Measurements from ENCODE around the gene AMIGO1.
A peak's percentile ranks its signal among the peaks of the same experiment; 100 is the strongest.

Gene AMIGO1

GRCh38 chr1:109514846-109515245 lies 5.3 kb upstream of the AMIGO1 start:
- no peaks in the 10 kb centered on the region for H3K9me3 ChIP-seq (ENCODE audit: control insufficient read depth, low read depth, low read length)
- H3K9ac ChIP-seq (ENCODE audit: low read length): no peak overlapping the region
- H3K4me1 ChIP-seq (ENCODE audit: control insufficient read depth, low read depth, low read length): peaks cover 6% of the 10 kb centered on the region
- H3K27me3 ChIP-seq (ENCODE audit: control insufficient read depth, insufficient read depth, low read length): peaks cover 22% of the 10 kb centered on the region
- no peak overlapping the region for H3K27ac ChIP-seq (ENCODE audit: low read length)
- no peaks in the 10 kb centered on the region for H3K36me3 ChIP-seq (ENCODE audit: control insufficient read depth, low read depth, low read length)
- H3K4me3 ChIP-seq (ENCODE audit: low read length): no peak overlapping the region

DNA sequence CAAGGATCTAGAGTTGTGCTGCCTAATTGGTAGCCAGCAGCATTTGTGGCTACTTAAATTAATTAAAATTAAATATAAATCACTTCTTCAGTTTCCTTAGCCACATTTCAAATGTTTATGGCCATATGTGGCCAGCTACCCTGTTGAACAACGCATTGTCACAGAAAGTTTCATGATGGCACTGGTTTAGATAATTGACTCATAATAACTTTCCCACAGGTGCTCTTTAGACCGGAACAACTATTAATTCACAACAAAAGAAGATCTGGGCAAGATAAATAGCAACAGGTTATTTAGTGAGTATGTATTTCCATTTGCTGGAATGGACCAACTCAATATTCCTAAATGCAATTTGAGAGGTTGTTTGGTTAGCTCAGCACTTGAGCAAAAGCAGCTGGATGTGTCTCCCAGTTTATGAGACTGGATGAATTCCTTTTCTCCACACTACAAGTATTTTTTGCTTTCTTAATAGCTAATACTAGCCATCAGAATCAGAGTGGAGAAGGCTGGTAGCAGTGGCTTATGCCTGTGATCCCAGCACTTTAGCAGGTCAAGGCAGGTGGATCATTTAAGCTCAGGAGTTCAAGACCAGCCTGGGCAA lies 3.7 kb upstream of the AMIGO1 start:
- H3K9me3 ChIP-seq (ENCODE audit: control insufficient read depth, low read depth, low read length): no peaks in the 10 kb centered on the region
- H3K27me3 ChIP-seq (ENCODE audit: control insufficient read depth, insufficient read depth, low read length): peaks cover 34% of the 10 kb centered on the region
- H3K36me3 ChIP-seq (ENCODE audit: control insufficient read depth, low read depth, low read length): no peaks in the 10 kb centered on the region
- no peak overlapping the region for H3K27ac ChIP-seq (ENCODE audit: low read length)
- H3K4me3 ChIP-seq (ENCODE audit: low read length): no peak overlapping the region
- H3K4me1 ChIP-seq (ENCODE audit: control insufficient read depth, low read depth, low read length): peaks cover 6% of the 10 kb centered on the region
- no peak overlapping the region for H3K9ac ChIP-seq (ENCODE audit: low read length)

DNA sequence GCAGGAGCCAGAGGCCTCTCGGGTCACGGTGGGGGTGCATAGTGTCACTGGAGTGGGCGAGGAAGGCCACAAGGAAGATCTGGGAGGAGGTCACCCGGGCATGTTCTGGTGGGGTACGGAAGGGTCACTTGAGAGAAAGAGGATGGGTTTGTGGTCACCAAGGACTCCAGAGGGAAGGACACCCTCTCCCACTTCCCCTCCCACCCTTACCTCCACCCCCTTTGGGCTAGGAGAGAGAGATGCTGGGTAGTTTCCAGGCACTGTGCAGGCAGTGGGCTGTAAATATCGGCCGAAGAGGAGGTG lies 703 bp downstream of the AMIGO1 start:
- no peaks in the 10 kb centered on the region for H3K36me3 ChIP-seq (ENCODE audit: control insufficient read depth, low read depth, low read length)
- peaks cover 6% of the 10 kb centered on the region for H3K4me1 ChIP-seq (ENCODE audit: control insufficient read depth, low read depth, low read length)
- H3K27ac ChIP-seq (ENCODE audit: low read length): no peak overlapping the region
- H3K9me3 ChIP-seq (ENCODE audit: control insufficient read depth, low read depth, low read length): no peaks in the 10 kb centered on the region
- no peak overlapping the region for H3K9ac ChIP-seq (ENCODE audit: low read length)
- H3K27me3 ChIP-seq (ENCODE audit: control insufficient read depth, insufficient read depth, low read length): peaks cover 35% of the 10 kb centered on the region
- peak overlapping the region; percentile 83 for H3K4me3 ChIP-seq (ENCODE audit: low read length)

GRCh38 chr1:109508001-109508872 lies 1.3 kb downstream of the AMIGO1 start:
- no peak overlapping the region for H3K4me3 ChIP-seq (ENCODE audit: low read length)

GRCh38 chr1:109504974-109505373 lies 4.6 kb downstream of the AMIGO1 start:
- H3K27ac ChIP-seq (ENCODE audit: low read length): no peak overlapping the region
- H3K4me1 ChIP-seq (ENCODE audit: control insufficient read depth, low read depth, low read length): no peaks in the 10 kb centered on the region
- no peak overlapping the region for H3K4me3 ChIP-seq (ENCODE audit: low read length)
- peaks cover 15% of the 10 kb centered on the region for H3K27me3 ChIP-seq (ENCODE audit: control insufficient read depth, insufficient read depth, low read length)
- H3K9ac ChIP-seq (ENCODE audit: low read length): no peak overlapping the region
- no peaks in the 10 kb centered on the region for H3K36me3 ChIP-seq (ENCODE audit: control insufficient read depth, low read depth, low read length)
- H3K9me3 ChIP-seq (ENCODE audit: control insufficient read depth, low read depth, low read length): no peaks in the 10 kb centered on the region

More at GRCh38 chr1:109508001-109508872, 1.3 kb downstream of the AMIGO1 start:
- H3K27me3 ChIP-seq (ENCODE audit: control insufficient read depth, insufficient read depth, low read length): peaks cover 35% of the 10 kb centered on the region
- H3K9me3 ChIP-seq (ENCODE audit: control insufficient read depth, low read depth, low read length): no peaks in the 10 kb centered on the region
- H3K9ac ChIP-seq (ENCODE audit: low read length): no peak overlapping the region
- H3K4me1 ChIP-seq (ENCODE audit: control insufficient read depth, low read depth, low read length): peaks cover 6% of the 10 kb centered on the region
- no peak overlapping the region for H3K27ac ChIP-seq (ENCODE audit: low read length)
- no peaks in the 10 kb centered on the region for H3K36me3 ChIP-seq (ENCODE audit: control insufficient read depth, low read depth, low read length)

- Histone ChIP-seq H3K4me3 (ENCODE audit: low read length) (no peak overlapping the region), H3K36me3 (ENCODE audit: control insufficient read depth, low read depth, low read length) (no peaks in the 10 kb centered on the region), H3K27ac (ENCODE audit: low read length) (no peak overlapping the region), H3K27me3 (ENCODE audit: control insufficient read depth, insufficient read depth, low read length) (peaks cover 9% of the 10 kb centered on the region), H3K9ac (ENCODE audit: low read length) (no peak overlapping the region), H3K4me1 (ENCODE audit: control insufficient read depth, low read depth, low read length) (peaks cover under 1% of the 10 kb centered on the region), H3K9me3 (ENCODE audit: control insufficient read depth, low read depth, low read length) (no peaks in the 10 kb centered on the region)
These were observed 5.6 kb downstream of the AMIGO1 start for GRCh38 chr1:109503935-109504334.

- Histone ChIP-seq H3K27me3 (ENCODE audit: control insufficient read depth, insufficient read depth, low read length) (no peaks in the 10 kb centered on the region), H3K9me3 (ENCODE audit: control insufficient read depth, low read depth, low read length) (no peaks in the 10 kb centered on the region), H3K9ac (ENCODE audit: low read length) (no peak overlapping the region), H3K27ac (ENCODE audit: low read length) (no peak overlapping the region), H3K4me1 (ENCODE audit: control insufficient read depth, low read depth, low read length) (peaks cover 9% of the 10 kb centered on the region), H3K4me3 (ENCODE audit: low read length) (no peak overlapping the region), H3K36me3 (ENCODE audit: control insufficient read depth, low read depth, low read length) (no peaks in the 10 kb centered on the region)
These were observed 7.1 kb downstream of the AMIGO1 start for GRCh38 chr1:109502364-109502851.

DNA sequence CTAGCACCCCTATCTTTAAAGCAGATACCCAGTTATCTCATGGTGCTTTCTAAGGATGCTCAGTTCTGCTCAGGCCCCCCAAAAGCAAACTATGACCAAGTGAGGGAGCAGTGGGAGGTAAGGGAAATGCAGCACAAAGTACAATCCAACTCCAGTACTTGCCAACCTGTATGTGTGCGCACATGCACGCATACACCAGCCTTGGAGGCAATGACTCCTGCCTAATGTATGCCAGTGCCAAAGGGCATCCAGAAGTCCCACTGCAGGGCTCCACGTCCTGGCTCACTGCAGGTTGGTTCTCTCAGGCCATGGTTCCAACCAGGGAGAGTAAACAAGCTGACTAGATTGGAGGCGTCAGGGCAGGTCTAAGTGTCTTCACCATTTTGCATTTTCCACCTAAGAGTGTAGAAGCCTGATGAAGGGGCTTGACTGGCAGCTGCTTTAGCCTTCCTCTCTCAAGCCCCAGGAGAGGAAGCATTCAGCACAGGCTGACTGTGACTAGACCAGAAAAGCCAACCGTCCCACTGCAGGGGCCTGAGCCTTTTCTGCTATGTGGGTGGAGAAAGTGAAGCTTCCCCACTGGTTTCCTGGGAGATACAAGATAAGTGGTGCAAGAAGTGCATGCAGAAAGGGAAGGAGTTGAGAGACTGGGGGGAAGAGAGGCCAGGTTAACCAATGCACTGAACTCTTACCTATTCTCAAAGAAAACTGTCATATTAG lies 7.7 kb downstream of the AMIGO1 start:
- Histone ChIP-seq H3K27me3 (ENCODE audit: control insufficient read depth, insufficient read depth, low read length) (no peaks in the 10 kb centered on the region), H3K4me1 (ENCODE audit: control insufficient read depth, low read depth, low read length) (peaks cover 9% of the 10 kb centered on the region), H3K9me3 (ENCODE audit: control insufficient read depth, low read depth, low read length) (no peaks in the 10 kb centered on the region), H3K4me3 (ENCODE audit: low read length) (no peak overlapping the region), H3K9ac (ENCODE audit: low read length) (no peak overlapping the region), H3K27ac (ENCODE audit: low read length) (no peak overlapping the region), H3K36me3 (ENCODE audit: control insufficient read depth, low read depth, low read length) (no peaks in the 10 kb centered on the region)

GRCh38 chr1:109500941-109501381 lies 8.6 kb downstream of the AMIGO1 start:
- Histone ChIP-seq H3K27ac (ENCODE audit: low read length) (no peak overlapping the region), H3K9ac (ENCODE audit: low read length) (no peak overlapping the region), H3K9me3 (ENCODE audit: control insufficient read depth, low read depth, low read length) (no peaks in the 10 kb centered on the region), H3K36me3 (ENCODE audit: control insufficient read depth, low read depth, low read length) (no peaks in the 10 kb centered on the region), H3K4me1 (ENCODE audit: control insufficient read depth, low read depth, low read length) (peaks cover 9% of the 10 kb centered on the region), H3K27me3 (ENCODE audit: control insufficient read depth, insufficient read depth, low read length) (no peaks in the 10 kb centered on the region), H3K4me3 (ENCODE audit: low read length) (no peak overlapping the region)

DNA sequence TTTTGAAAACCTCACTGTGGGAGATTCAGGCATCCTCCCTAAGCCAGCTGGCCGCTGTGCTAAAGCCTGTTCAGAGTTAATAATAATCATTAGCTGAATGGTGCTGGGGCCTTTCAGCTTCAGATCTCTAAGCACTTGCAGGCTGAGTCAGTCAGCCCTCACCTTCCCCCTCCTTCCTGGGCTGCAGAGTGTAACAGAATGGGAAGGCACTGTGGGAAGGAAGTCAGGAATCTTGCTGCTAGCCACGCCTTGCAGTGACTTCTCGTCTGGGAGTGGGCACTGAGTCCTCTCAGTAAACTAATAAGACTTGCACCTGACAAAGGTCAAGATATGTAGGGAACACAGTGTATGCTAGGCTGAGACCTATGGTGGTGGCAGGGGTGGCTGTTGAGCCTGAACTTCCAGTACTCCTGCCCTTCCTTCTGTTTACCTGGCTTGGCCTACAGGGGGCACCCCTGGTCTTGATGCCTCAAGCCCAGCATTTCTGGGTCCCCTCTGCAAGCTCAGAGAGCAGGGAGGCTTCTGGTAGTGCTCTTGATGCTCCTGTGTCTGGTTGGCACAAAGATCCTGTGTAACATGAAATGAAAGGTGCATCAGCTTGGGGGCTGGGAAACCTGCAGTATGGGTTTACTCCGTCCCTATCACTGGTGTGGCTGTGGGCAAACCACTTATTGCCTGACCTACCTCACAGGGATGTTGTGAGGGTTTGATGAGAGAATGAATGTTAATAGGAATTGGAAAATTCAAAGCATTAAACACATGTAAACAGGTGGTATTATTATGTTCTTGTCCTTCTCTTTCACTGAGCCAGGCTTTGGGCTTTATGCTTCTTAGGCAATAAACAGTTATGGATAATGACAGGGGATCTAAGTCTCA lies 9.6 kb downstream of the AMIGO1 start:
- no peak overlapping the region for H3K4me3 ChIP-seq (ENCODE audit: low read length)
- H3K9ac ChIP-seq (ENCODE audit: low read length): no peak overlapping the region
- H3K9me3 ChIP-seq (ENCODE audit: control insufficient read depth, low read depth, low read length): no peaks in the 10 kb centered on the region
- H3K27ac ChIP-seq (ENCODE audit: low read length): no peak overlapping the region
- peaks cover 9% of the 10 kb centered on the region for H3K4me1 ChIP-seq (ENCODE audit: control insufficient read depth, low read depth, low read length)
- H3K36me3 ChIP-seq (ENCODE audit: control insufficient read depth, low read depth, low read length): no peaks in the 10 kb centered on the region
- H3K27me3 ChIP-seq (ENCODE audit: control insufficient read depth, insufficient read depth, low read length): no peaks in the 10 kb centered on the region

- H3K9ac ChIP-seq (ENCODE audit: low read length): no peak overlapping the region
- no peaks in the 10 kb centered on the region for H3K36me3 ChIP-seq (ENCODE audit: control insufficient read depth, low read depth, low read length)
- peaks cover 9% of the 10 kb centered on the region for H3K4me1 ChIP-seq (ENCODE audit: control insufficient read depth, low read depth, low read length)
- H3K27ac ChIP-seq (ENCODE audit: low read length): no peak overlapping the region
- no peaks in the 10 kb centered on the region for H3K27me3 ChIP-seq (ENCODE audit: control insufficient read depth, insufficient read depth, low read length)
- no peaks in the 10 kb centered on the region for H3K9me3 ChIP-seq (ENCODE audit: control insufficient read depth, low read depth, low read length)
- H3K4me3 ChIP-seq (ENCODE audit: low read length): no peak overlapping the region
These were observed 10.4 kb downstream of the AMIGO1 start for GRCh38 chr1:109499081-109499480.
